Activated naive CD8-positive, alpha-beta T cell treated with anti-CD3 and anti-CD28 coated beads, Interleukin-2, amount 50 U/mL, for 24 hours (primary cell): ENCODE results near the gene CLDN5.

ENCODE experiments used
- ATAC-seq: fragments of 150-1000 bp; cut with Tn5 transposase; one replicate; pipeline ENCODE4 v1.10.0; 2021
- DNase-seq: peaks from one replicate; pipeline ENCODE4 v3.0.0; 2021
- H3K27ac Mint-ChIP-seq: one replicate; pipeline ENCODE4 v1.8.0; 2021; ENCODE audit warnings: mild to moderate bottlenecking, mixed read lengths
- H3K27me3 Mint-ChIP-seq: one replicate; pipeline ENCODE4 v1.8.0; 2021; ENCODE audit warnings: mixed read lengths
- H3K36me3 Mint-ChIP-seq: one replicate; pipeline ENCODE4 v1.8.0; 2021; ENCODE audit warnings: low read depth, mixed read lengths
- H3K4me1 Mint-ChIP-seq: one replicate; pipeline ENCODE4 v1.8.0; 2021; ENCODE audit warnings: mixed read lengths
- H3K4me3 Mint-ChIP-seq: one replicate; pipeline ENCODE4 v1.8.0; 2021; ENCODE audit warnings: mild to moderate bottlenecking, moderate library complexity, mixed read lengths
- H3K9me3 Mint-ChIP-seq: one replicate; pipeline ENCODE4 v1.8.0; 2021; ENCODE audit warnings: mixed read lengths

Gene CLDN5

DNA sequence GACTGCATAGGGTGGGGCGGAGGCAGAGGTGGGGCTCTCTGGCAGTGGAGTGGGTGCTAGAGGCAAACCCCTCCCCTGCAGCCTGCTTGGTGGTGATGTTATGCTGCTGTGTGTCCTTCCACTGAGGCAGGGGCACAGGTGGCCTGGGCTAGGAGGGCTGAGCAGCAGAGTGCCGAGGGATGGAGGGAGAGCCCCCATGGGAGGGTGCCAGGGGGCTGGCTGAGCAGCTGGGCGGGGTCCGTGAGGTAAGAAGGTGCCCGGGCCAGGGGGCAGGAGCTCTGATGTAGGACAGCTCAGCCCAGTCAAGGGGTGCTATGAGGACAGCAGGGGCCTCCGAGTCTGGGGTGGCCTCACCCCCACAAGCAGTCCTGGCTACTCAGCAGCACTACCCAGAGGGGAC lies 4.2 kb downstream of the CLDN5 start:
- DNase-seq: no peak
- Mint-ChIP-seq H3K9me3 (no peaks in the 10 kb centered on the region), H3K27me3 (peaks cover 13% of the 10 kb centered on the region), H3K4me3 (no peak overlapping the region), H3K36me3 (peaks cover 21% of the 10 kb centered on the region), H3K4me1 (peaks cover 9% of the 10 kb centered on the region), H3K27ac (no peak overlapping the region)
- ATAC-seq: no peak

DNA sequence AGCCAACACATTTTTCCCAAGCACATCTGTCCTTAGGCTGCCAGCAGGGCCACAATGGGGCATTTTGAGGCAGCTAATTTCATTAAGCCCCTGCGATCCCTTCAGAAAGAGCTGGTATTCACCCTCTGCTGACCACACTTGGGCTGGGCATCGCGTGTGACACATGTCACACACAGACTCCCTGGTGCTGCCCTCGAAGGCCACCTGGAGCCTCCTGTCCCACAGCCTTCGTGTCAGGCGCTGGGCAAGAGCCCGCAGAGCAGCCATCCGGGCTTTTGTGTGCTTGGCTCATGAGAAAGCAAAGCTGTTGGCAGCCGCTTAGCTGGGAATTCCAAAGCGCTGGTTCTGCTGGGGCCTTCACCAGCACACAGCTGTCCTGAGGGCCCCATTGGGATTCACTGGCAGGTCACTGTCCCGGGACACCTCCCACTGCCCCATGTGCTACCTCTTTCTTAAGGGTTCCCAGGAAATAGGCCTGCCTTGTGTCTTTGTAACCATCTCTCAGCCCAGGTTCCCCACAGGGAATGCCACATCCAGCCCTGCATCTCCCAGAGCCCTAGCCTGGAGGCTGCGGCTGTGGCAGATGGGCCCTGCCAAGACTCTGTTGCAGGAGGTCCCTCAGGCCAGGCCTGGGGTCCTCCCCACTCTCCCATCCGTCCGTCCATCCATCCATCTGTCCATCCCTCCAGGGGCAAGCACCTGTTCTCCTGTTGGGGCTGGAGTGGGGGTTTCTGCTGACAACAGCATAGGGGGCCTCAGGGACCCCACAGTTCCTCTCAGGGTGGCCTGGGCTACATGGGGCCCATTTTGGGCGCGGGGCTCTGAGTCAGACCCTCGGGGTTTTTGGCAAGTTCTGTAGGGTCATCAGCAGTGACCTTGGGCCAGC lies 4.9 kb downstream of the CLDN5 start:
- H3K36me3 Mint-ChIP-seq: peaks cover 26% of the 10 kb centered on the region
- H3K4me3 Mint-ChIP-seq: no peak overlapping the region
- no peak for ATAC-seq
- H3K27me3 Mint-ChIP-seq: peaks cover 8% of the 10 kb centered on the region
- H3K4me1 Mint-ChIP-seq: peaks cover 5% of the 10 kb centered on the region
- H3K27ac Mint-ChIP-seq: no peak overlapping the region
- no peak for DNase-seq
- H3K9me3 Mint-ChIP-seq: no peaks in the 10 kb centered on the region

DNA sequence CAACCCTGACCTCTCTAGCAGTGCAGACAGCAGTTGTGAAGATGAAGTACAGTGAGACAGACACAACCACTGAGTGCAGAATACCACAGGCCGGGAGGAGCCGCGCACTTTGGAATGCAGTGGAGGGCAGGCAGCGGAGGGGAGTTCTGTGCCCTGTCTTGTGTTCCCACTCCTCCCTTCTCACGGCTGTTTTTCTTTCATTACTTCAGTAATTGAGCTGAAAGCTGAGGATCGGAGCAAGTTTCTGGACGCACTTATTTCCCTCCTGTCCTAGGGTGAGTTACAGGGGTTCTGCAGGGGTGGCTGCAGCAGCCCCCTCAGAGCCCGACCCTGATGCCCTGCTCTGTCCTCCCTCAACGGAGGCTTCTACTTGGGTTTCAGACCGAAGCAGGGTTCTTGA lies 5.6 kb downstream of the CLDN5 start:
- ATAC-seq (no peak), DNase-seq (no peak)
- Mint-ChIP-seq H3K4me1 (peaks cover 4% of the 10 kb centered on the region), H3K4me3 (no peak overlapping the region), H3K36me3 (peaks cover 32% of the 10 kb centered on the region), H3K9me3 (no peaks in the 10 kb centered on the region), H3K27me3 (peaks cover 8% of the 10 kb centered on the region), H3K27ac (no peak overlapping the region)

DNA sequence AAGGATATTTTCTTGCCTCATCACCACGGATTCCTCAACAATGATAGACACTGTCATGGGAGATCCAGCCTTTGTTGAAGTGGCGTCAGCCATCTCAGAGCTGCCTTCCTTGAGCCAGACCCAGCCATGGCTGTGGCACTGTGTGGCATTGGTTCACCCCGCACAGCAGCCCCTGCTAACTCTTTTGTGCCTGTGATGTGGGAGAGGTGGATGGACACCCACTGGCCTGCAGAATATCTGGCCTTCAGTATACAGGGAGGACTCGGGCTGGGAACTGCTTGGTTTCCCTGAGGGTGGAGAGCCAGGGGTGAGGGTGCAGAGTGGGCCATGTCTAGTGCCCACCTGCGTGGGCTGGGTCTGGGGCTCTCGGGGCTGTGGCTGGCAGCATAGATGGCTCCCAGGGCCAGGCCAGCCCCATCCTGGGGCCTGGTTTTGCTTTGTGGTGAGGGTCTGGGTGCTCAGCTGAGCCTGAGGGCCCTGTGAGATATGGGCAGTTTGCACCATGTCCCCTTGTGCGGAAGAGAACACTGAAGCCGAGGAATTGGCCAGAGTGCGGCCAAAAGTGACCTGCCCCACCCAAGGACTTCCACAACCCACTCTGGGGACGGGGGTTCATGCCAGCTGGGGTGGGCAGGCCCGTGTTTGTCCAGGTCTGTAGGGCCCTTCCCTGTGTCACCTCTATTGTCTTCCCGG lies 6.1 kb downstream of the CLDN5 start:
- Mint-ChIP-seq H3K27ac (no peak overlapping the region), H3K27me3 (peaks cover 4% of the 10 kb centered on the region), H3K36me3 (peaks cover 38% of the 10 kb centered on the region), H3K9me3 (no peaks in the 10 kb centered on the region), H3K4me3 (no peak overlapping the region), H3K4me1 (peaks cover 3% of the 10 kb centered on the region)
- ATAC-seq (no peak), DNase-seq (no peak)

DNA sequence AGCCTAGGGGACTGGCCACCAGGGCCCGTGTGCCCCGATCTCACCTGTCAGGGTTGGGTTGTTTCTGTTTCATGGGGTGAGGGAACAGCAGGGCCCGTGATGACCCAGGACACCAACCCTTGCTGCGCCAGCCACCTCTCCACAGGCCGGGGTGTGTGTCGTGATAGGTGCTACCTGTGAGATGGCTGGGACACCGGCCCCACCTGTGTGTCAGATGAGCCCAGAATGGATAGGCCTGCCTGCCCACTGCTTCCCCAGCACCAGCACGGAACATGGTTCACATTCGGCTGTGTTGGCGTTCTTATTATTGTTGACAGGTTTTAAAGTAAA lies 7.1 kb downstream of the CLDN5 start:
- Mint-ChIP-seq H3K27me3 (no peaks in the 10 kb centered on the region), H3K36me3 (peaks cover 47% of the 10 kb centered on the region), H3K4me1 (no peaks in the 10 kb centered on the region), H3K9me3 (peaks cover 5% of the 10 kb centered on the region), H3K4me3 (no peak overlapping the region), H3K27ac (no peak overlapping the region)
- DNase-seq (no peak), ATAC-seq (no peak)

DNA sequence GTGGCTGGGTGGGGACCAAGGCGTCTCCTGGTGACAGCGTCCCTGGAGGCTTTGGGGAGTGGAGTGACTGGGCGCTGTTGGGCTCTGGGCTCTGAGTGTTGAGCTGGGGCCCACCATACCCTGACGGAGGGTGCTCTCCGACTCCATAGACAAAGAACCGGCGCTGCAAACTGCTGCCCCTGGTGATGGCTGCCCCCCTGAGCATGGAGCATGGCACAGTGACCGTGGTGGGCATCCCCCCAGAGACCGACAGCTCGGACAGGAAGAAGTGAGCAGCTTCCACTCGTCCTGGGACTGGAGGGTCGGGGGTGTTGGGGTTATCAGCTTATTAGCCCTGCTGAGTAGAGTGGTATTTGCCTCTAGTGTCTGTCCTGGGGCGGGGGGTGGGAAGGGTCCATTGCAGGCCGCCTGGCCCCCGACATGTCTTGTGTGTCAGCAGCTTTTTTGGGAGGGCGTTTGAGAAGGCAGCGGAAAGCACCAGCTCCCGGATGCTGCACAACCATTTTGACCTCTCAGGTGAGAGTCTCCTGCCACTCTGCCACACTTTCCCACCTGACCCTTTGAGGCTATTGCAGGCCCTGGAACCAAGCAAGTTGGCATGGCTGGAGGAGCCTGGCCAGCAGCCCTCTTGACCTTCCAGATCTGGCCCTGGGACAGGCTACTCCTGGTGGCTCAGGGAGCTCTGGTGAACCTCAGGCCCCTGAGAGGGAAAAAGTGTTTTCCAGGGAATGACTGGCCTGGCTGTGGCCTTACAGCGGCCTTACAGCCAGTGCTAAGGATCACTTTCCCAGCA lies 7.6 kb downstream of the CLDN5 start:
- H3K27ac Mint-ChIP-seq: no peak overlapping the region
- peaks cover 5% of the 10 kb centered on the region for H3K9me3 Mint-ChIP-seq
- H3K36me3 Mint-ChIP-seq: peaks cover 49% of the 10 kb centered on the region

DNA sequence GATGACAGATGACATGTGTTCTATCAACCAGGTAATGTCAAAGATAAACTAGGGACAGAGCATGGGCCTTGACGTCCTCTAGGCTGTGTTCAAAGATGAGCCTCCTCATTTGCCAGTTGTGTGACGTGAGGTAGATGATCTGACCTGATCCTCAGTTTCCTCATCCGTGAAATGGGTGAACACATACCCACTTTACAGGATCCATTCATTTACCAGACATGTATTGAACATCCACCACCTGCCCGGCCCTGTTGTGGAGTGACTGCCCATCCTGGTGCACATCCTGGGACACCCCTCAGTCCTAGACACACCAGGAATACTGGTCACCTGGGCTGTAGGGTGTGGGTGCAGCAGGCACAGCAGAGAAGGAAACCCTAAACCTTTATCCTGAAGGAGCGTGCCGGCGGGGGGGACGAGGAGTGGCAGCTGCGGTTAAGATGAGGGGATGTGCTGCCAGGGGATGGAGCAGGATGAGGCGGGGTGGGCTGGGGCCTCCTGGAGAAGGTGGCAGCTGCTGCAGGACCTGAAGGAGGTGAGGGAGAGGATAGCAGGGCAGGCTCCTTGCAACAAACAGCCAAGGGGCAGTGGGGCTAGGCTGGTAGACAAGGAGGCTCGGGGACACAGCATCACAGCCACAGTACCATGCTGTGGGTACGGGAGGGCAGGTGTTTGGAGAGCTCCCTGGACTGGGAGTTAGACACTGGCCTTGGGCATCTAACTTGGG lies 8.4 kb downstream of the CLDN5 start:
- ATAC-seq: no peak
- H3K36me3 Mint-ChIP-seq: peaks cover 56% of the 10 kb centered on the region

More for the DNA sequence above, 7.6 kb downstream of the CLDN5 start:
- DNase-seq (no peak), ATAC-seq (no peak)
- Mint-ChIP-seq H3K27me3 (no peaks in the 10 kb centered on the region), H3K4me3 (no peak overlapping the region), H3K4me1 (no peaks in the 10 kb centered on the region)

DNA sequence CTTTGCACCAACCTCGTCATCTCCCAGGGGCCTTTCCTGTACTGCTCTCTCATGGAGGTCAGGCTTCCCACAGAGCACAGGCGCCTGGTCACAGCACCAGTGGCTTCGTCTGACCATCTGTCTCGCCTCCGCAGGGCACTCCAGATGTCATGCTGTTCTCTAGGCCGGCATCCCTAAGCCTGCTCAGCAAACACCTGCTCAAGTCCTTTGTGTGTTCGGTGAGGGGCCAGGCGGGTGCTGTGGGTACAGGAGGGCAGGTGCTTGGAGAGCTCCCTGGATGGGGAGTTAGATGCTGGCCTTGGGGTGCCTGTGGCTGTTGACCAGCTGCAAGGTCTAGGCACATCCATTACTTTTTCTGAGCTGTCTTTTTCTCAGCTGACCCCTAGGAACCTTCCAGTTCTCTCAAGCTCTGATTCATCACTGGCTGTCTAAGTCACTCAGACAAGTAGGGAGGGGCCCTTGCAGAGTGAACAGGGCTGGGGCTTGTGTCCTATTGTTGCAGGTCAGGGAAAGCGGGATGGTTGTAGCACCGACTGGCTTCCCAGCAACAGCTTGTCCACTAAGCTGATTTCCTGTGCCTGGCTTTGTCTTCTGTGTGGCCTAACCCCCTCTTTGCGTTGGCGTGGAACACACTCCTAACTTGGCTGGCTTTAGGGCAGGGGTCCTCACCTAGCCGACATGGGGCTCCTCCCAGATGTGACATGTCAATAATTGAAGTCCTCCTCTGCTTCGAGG lies 9.2 kb downstream of the CLDN5 start:
- no peaks in the 10 kb centered on the region for H3K27me3 Mint-ChIP-seq
- no peak for ATAC-seq
- no peak overlapping the region for H3K27ac Mint-ChIP-seq
- DNase-seq: no peak
- H3K4me3 Mint-ChIP-seq: no peak overlapping the region
- H3K4me1 Mint-ChIP-seq: no peaks in the 10 kb centered on the region
- peaks cover 5% of the 10 kb centered on the region for H3K9me3 Mint-ChIP-seq
- peaks cover 62% of the 10 kb centered on the region for H3K36me3 Mint-ChIP-seq

More for the DNA sequence above, 8.4 kb downstream of the CLDN5 start:
- Mint-ChIP-seq H3K4me1 (no peaks in the 10 kb centered on the region), H3K9me3 (peaks cover 5% of the 10 kb centered on the region), H3K4me3 (no peak overlapping the region), H3K27ac (no peak overlapping the region), H3K27me3 (no peaks in the 10 kb centered on the region)
- DNase-seq: no peak

DNA sequence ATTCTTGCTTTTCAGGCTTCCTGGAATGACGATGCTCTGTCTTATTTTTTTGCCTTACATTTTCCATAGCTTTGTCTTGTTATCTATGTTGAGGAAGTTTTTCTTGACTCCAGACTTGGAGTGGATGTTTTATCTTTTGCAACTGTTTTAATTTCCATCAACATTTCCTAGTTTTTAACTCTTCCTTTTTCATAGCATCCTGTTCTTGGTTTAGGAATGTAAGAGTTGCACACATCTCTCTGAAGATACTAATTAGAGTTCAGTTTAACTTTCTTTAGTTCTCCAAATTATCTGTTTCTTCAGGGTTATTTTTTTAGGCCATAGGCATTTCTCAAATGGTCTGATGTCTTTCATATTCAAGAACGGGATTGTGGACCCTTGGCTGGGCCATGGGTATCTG lies 10.4 kb downstream of the CLDN5 start:
- no peak for DNase-seq
- Mint-ChIP-seq H3K9me3 (peaks cover 5% of the 10 kb centered on the region), H3K4me3 (no peak overlapping the region), H3K27me3 (no peaks in the 10 kb centered on the region), H3K27ac (no peak overlapping the region), H3K36me3 (peaks cover 63% of the 10 kb centered on the region), H3K4me1 (no peaks in the 10 kb centered on the region)
- no peak for ATAC-seq

DNA sequence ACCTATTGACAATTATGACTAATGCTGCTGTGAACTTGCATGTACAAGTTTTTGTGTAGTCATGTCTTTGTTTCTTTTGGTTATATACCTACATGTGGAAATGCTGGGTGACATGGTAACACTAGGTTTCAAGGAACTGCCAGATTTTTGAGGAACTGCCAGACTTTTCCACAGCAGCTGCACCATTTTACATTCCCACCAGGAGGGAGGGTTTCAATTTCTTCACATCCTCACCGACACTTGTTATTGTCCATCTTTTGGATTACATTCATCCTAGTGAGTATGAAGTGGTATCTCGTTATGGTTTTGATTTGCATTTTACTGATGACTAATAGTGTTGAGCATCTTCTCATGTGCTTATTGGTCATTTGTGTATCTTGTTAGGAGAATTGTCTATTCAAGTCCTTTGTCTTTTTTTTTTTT lies 13.3 kb downstream of the CLDN5 start:
- no peak for ATAC-seq
- Mint-ChIP-seq H3K36me3 (peaks cover 70% of the 10 kb centered on the region), H3K4me1 (no peaks in the 10 kb centered on the region), H3K27ac (no peak overlapping the region), H3K4me3 (no peak overlapping the region), H3K27me3 (no peaks in the 10 kb centered on the region), H3K9me3 (peaks cover 5% of the 10 kb centered on the region)
- no peak for DNase-seq

DNA sequence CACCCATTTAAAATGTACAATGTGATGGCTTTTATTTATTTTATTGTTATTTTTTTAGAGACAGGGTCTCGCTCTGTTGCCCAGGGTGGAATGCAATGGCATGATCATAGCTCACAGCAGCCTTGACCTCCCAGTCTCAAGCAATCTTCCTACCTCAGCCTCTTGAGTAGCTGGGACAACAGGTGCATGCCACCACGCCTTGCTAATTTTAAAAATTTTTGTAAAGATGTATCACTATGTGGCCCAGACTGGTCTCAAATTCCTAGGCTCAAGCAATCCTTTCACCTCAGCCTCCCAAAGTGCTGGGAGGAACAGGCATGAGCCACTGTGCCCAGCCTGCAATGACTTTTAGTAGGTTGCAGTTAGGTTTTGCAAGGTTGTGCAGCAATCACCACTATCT lies 14.3 kb downstream of the CLDN5 start:
- peaks cover 5% of the 10 kb centered on the region for H3K9me3 Mint-ChIP-seq
- peaks cover 70% of the 10 kb centered on the region for H3K36me3 Mint-ChIP-seq
- no peak overlapping the region for H3K4me3 Mint-ChIP-seq
- no peak for DNase-seq
- H3K27me3 Mint-ChIP-seq: no peaks in the 10 kb centered on the region
- peaks cover 5% of the 10 kb centered on the region for H3K4me1 Mint-ChIP-seq
- no peak for ATAC-seq
- no peak overlapping the region for H3K27ac Mint-ChIP-seq

DNA sequence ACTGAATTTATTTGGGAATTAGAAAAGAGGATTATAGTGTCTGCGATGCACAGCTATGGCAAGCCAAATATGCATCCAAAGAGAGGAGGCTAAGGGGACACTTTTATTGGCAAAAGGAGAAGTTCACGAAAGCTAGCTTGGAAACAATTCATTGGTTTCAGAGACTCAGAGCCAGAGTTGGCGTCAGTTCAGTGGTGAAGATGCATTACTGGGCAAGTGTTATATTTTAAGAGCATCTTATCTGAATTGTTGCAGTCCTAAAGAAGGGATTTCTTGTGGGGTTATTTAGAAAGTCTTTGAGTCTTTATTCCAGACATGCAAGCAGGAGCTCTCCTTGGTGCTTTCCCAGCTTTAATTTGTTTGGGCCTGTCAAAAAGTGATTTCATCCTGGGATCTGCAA lies 15.0 kb downstream of the CLDN5 start:
- H3K4me3 Mint-ChIP-seq: no peak overlapping the region
- H3K9me3 Mint-ChIP-seq: peaks cover 5% of the 10 kb centered on the region
- H3K27me3 Mint-ChIP-seq: no peaks in the 10 kb centered on the region
- peaks cover 5% of the 10 kb centered on the region for H3K4me1 Mint-ChIP-seq
- ATAC-seq: no peak
- no peak for DNase-seq
- no peak overlapping the region for H3K27ac Mint-ChIP-seq
- peaks cover 68% of the 10 kb centered on the region for H3K36me3 Mint-ChIP-seq

DNA sequence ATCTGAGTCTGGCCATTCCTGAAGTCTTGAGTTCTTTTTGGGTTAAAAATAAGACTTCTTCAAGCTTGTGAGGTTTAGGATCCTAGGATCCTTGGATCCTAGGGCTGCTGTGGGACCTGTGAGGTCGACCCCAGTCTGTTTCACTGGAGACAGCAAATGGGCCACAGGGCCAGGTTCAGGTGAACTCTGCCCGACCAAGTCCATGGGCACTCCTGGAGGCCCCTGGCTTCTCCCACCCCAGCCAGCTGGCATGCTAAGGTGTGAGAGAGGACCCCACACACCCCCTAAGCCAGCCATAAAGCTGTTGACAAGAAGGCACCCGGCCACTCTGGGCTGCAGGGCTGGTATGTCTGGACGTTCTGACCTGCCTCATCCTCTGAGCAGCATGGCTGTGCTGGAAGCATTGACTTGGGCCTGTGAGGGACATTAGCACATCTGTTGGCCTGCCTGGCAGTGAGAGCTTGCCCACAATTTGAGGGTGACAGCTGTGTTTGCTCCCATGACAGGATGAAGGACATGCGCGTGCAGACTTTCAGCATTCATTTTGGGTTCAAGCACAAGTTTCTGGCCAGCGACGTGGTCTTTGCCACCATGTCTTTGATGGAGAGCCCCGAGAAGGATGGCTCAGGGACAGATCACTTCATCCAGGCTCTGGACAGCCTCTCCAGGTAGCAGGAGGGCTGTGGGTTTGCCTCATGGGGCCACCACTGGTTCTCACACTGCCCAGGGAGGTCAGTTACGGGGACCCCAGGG lies 16.0 kb downstream of the CLDN5 start:
- ATAC-seq: no peak
- no peaks in the 10 kb centered on the region for H3K27me3 Mint-ChIP-seq
- H3K9me3 Mint-ChIP-seq: peaks cover 5% of the 10 kb centered on the region
- H3K4me1 Mint-ChIP-seq: peaks cover 8% of the 10 kb centered on the region
- no peak overlapping the region for H3K27ac Mint-ChIP-seq
- H3K36me3 Mint-ChIP-seq: peaks cover 63% of the 10 kb centered on the region
- no peak overlapping the region for H3K4me3 Mint-ChIP-seq
- DNase-seq: no peak
